Measurements from ENCODE around the gene KCTD19. TPM values are rescaled to one million over a fixed set of nuclear protein-coding genes. Genes with fewer than 3 reads are reported as not detected.
A peak's percentile ranks its signal among the peaks of the same experiment; 100 is the strongest.
"Not testable (repeated sequence)": the region's sequence is repeated elsewhere in the genome, so short reads cannot be mapped to it uniquely, and the experiment has no call there.

The KCTD19 gene
- under 1 TPM in 1 of 4 donors, not detected in 3; 0.09 TPM for total RNA-seq

GRCh38 chr16:67326472-67327309 lies at the start of gene KCTD19, which contains the start of gene LRRC36:
TSS of gene KCTD19 (minus strand) at chr16:67326741. CDS start at chr16:67326707, 34 bp downstream.
TSS of gene LRRC36 (plus strand) at chr16:67326815. CDS start at chr16:67326863, 48 bp downstream.
- TF ChIP-seq CTCF (IDR thresholded peaks at IDR 0.05) (peak in 5 of 6 experiments; percentile 17 to 38 (median 35)), POLR2A (IDR thresholded peaks at IDR 0.05) (no peak)
- no peaks in the 10 kb centered on the region for H3K36me3 ChIP-seq
- no peaks in the 10 kb centered on the region for H3K9me3 ChIP-seq
- peaks cover 0 to 47% (median 0%) of the 10 kb centered on the region in 4 donors for H3K27me3 ChIP-seq
- H3K4me1 ChIP-seq, result peaks cover 6 to 16% (median 9%) of the 10 kb centered on the region in 3 donors
- peak within 1 kb of the TSS; percentile 30 to 70 (median 43) for H3K4me3 ChIP-seq
- intact Hi-C loops (cut with DNase I), result no loop called here
- no peak for DNase-seq
- WGBS, 2 donors, result 15% methylated on average over 28 to 29 of the region's 61 CpGs
- peak within 1 kb of the TSS in 2 of 4 donors; percentile 6 to 36 for H3K27ac ChIP-seq

- H3K27ac ChIP-seq; H3K36me3 ChIP-seq; H3K4me1 ChIP-seq; H3K27me3 ChIP-seq; H3K4me3 ChIP-seq; H3K9me3 ChIP-seq; intact Hi-C loops (cut with DNase I); DNase-seq: not testable (repeated sequence)
- 79 to 80% methylated on average over 11 of the region's 11 CpGs for WGBS, 2 donors
Observed at GRCh38 chr16:67376012-67376411, 49.5 kb upstream of the KCTD19 start.

GRCh38 chr16:67372664-67373063 lies 46.1 kb upstream of the KCTD19 start:
- Histone ChIP-seq H3K4me1 (no peaks in the 10 kb centered on the region), H3K9me3 (no peaks in the 10 kb centered on the region), H3K36me3 (no peaks in the 10 kb centered on the region), H3K27ac (no peak overlapping the region), H3K4me3 (no peak overlapping the region), H3K27me3 (no peaks in the 10 kb centered on the region)
- intact Hi-C loops (cut with DNase I), result loop anchor here (5.0 kb wide), 1 partner anchor 45 kb away; the partner anchor contains the start of gene ZDHHC1
- DNase-seq, result no peak
- no peak for TF ChIP-seq POLR2A (IDR thresholded peaks at IDR 0.05)
- TF ChIP-seq CTCF (IDR thresholded peaks at IDR 0.05), result peak in 5 of 6 experiments; percentile 40 to 67 (median 46)

GRCh38 chr16:67370661-67371060 lies 44.1 kb upstream of the KCTD19 start:
- TF ChIP-seq CTCF (IDR thresholded peaks at IDR 0.05) (no peak), POLR2A (IDR thresholded peaks at IDR 0.05) (no peak)
- DNase-seq, result no peak
- Histone ChIP-seq H3K9me3 (no peaks in the 10 kb centered on the region), H3K36me3 (no peaks in the 10 kb centered on the region), H3K27ac (no peak overlapping the region), H3K27me3 (no peaks in the 10 kb centered on the region), H3K4me1 (no peaks in the 10 kb centered on the region), H3K4me3 (no peak overlapping the region)
- intact Hi-C loops (cut with DNase I), result loop anchor here (5.0 kb wide), 1 partner anchor 47 kb away; the partner anchor contains the start of gene ZDHHC1
- WGBS, 2 donors, result 89 to 90% methylated on average over 4 of the region's 4 CpGs

- Histone ChIP-seq H3K9me3 (no peaks in the 10 kb centered on the region), H3K27me3 (no peaks in the 10 kb centered on the region), H3K4me3 (no peak overlapping the region), H3K36me3 (no peaks in the 10 kb centered on the region), H3K27ac (no peak overlapping the region), H3K4me1 (no peaks in the 10 kb centered on the region)
- intact Hi-C loops (cut with DNase I), result no loop called here
- no peak for DNase-seq
- TF ChIP-seq POLR2A (IDR thresholded peaks at IDR 0.05) (no peak), CTCF (IDR thresholded peaks at IDR 0.05) (no peak)
Observed at GRCh38 chr16:67364600-67365235, 38.2 kb upstream of the KCTD19 start.

All from esophagus squamous epithelium (tissue), 5 donors.